GM10266 (cell line): ENCODE results near the gene PLA2G4C.

ENCODE experiments used
- DNase-seq: peaks from one replicate; pipeline ENCODE4 v3.0.0; 2012; ENCODE audit errors: extremely low spot score
- CTCF ChIP-seq: IDR thresholded peaks from 2 replicates; pipeline ENCODE4 v1.5.1; 2012; ENCODE audit warnings: mild to moderate bottlenecking, low read depth; ENCODE audit not compliant: control insufficient read depth, insufficient read depth; ENCODE audit errors: missing control alignments

Gene PLA2G4C

GRCh38 chr19:48123907-48124651 is 13.5 kb upstream of the PLA2G4C start:
- no peak for TF ChIP-seq CTCF
- DNase-seq: peak; percentile 56

- DNase-seq: no peak
- no peak for TF ChIP-seq CTCF
Measured at GRCh38 chr19:48122421-48122820, 11.8 kb upstream of the PLA2G4C start.

DNA sequence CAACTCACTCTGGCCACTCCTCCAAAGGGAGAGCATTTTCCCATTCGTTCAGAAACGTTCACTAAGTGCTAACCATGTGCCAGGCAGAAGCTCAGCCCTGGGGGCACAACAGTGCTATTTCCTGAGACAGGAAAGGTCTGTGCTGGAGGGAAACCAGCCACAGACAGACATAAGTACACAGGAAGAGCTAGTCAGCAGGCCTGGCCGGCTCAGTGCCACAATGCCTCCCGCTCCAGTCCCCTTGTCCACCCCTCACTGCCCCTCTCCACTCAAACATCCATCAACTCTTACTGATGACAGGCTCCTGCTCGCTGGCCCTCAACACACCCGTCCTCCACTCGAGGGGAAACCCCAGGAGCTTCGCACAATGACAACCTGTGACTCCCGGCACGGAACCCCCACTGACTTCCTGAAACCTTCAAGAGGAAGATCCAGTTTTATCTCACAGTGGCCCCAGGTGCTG is 11.3 kb upstream of the PLA2G4C start:
- DNase-seq: peak; percentile 76
- TF ChIP-seq CTCF: no peak

GRCh38 chr19:48121066-48121465 is 10.4 kb upstream of the PLA2G4C start:
- TF ChIP-seq CTCF: no peak
- no peak for DNase-seq

- no peak for TF ChIP-seq CTCF
- no peak for DNase-seq
Measured at GRCh38 chr19:48120505-48120904, 9.9 kb upstream of the PLA2G4C start.

GRCh38 chr19:48118131-48118517 is 7.5 kb upstream of the PLA2G4C start:
- no peak for DNase-seq

More at GRCh38 chr19:48118131-48118517, 7.5 kb upstream of the PLA2G4C start:
- no peak for TF ChIP-seq CTCF
